ENCODE measurements around the gene REPS1.
"Not testable (repeated sequence)": the region's sequence is repeated elsewhere in the genome, so short reads cannot be mapped to it uniquely, and the experiment has no call there.

Gene REPS1

GRCh38 chr6:138966870-138967269 is 21.2 kb downstream of the REPS1 start:
- DNase-seq, result no peak

- no peak for DNase-seq
These were observed 22.1 kb downstream of the REPS1 start for GRCh38 chr6:138965971-138966370.

- no peak for DNase-seq
These were observed 22.7 kb downstream of the REPS1 start for GRCh38 chr6:138965291-138965874.

GRCh38 chr6:138964012-138964411 is 24.0 kb downstream of the REPS1 start:
- no peak for DNase-seq

- no peak for DNase-seq
These were observed 24.5 kb downstream of the REPS1 start for GRCh38 chr6:138963531-138963930.

- no peak for DNase-seq
These were observed 24.9 kb downstream of the REPS1 start for GRCh38 chr6:138963119-138963518.

GRCh38 chr6:138959521-138959920 is 28.5 kb downstream of the REPS1 start:
- no peak for DNase-seq

GRCh38 chr6:138958595-138958994 is 29.5 kb downstream of the REPS1 start:
- no peak for DNase-seq

- no peak for DNase-seq
These were observed 30.1 kb downstream of the REPS1 start for GRCh38 chr6:138957903-138958302.

GRCh38 chr6:138957484-138957883 is 30.6 kb downstream of the REPS1 start:
- DNase-seq, result no peak

GRCh38 chr6:138956244-138956924 is 31.7 kb downstream of the REPS1 start:
- no peak for DNase-seq

- DNase-seq, result no peak
These were observed 32.8 kb downstream of the REPS1 start for GRCh38 chr6:138955262-138955661.

- no peak for DNase-seq
These were observed 34.6 kb downstream of the REPS1 start for GRCh38 chr6:138953451-138953850.

GRCh38 chr6:138948546-138949179 is 39.4 kb downstream of the REPS1 start:
- no peak for DNase-seq

GRCh38 chr6:138948004-138948403 is 40.0 kb downstream of the REPS1 start:
- DNase-seq, result no peak

GRCh38 chr6:138945354-138945753 is 42.7 kb downstream of the REPS1 start:
- DNase-seq, result no peak

GRCh38 chr6:138944412-138944811 is 43.6 kb downstream of the REPS1 start:
- no peak for DNase-seq

GRCh38 chr6:138943089-138943625 is 44.9 kb downstream of the REPS1 start:
- no peak for DNase-seq

GRCh38 chr6:138936873-138937272 is 51.2 kb downstream of the REPS1 start:
- DNase-seq, result not testable (repeated sequence)

- DNase-seq, result no peak
These were observed 56.4 kb downstream of the REPS1 start for GRCh38 chr6:138931660-138932059.

- no peak for DNase-seq
These were observed 61.5 kb downstream of the REPS1 start for GRCh38 chr6:138926579-138926978.

GRCh38 chr6:138925806-138926205 is 62.2 kb downstream of the REPS1 start:
- no peak for DNase-seq

GRCh38 chr6:138923561-138923960 is 64.5 kb downstream of the REPS1 start:
- no peak for DNase-seq

- no peak for DNase-seq
These were observed 67.1 kb downstream of the REPS1 start for GRCh38 chr6:138920906-138921305.

Data from right forelimb (tissue), 1 donor.